CD14-positive monocyte (primary cell): ENCODE results near the gene FAM131B. TPM values are rescaled to one million over a fixed set of nuclear protein-coding genes. Genes with fewer than 3 reads are reported as not detected.

Source experiments
- DNase-seq, 3 donors: peaks; one replicate each; pipeline ENCODE4 v3.0.0-alpha.2; 2011 to 2022
- H2AFZ ChIP-seq: 2 replicates; pipeline ENCODE4 v1.6.0; 2012; ENCODE audit warnings: mild to moderate bottlenecking, low read depth, low read length, inconsistent platforms; ENCODE audit not compliant: insufficient read depth, poor library complexity, severe bottlenecking
- H3K27ac ChIP-seq, 2 donors: 1 replicate in 1 of 2; 2 replicates in 1 of 2; pipeline ENCODE4 v1.5.1; 2012 to 2013; ENCODE audit warnings: low read length in 2 of 2, control low read depth in 1 of 2, inconsistent platforms in 1 of 2, low read depth in 1 of 2, mild to moderate bottlenecking in 1 of 2
- H3K27me3 ChIP-seq, 2 donors: one replicate each; pipeline versions ENCODE4 v1.6.0 to v1.6.1; 2011 to 2013; ENCODE audit warnings: low read length in 2 of 2; ENCODE audit not compliant: control insufficient read depth in 2 of 2, insufficient read depth in 2 of 2
- H3K36me3 ChIP-seq, 2 donors: replicated peaks in 1 of 2; 1 replicate in 1 of 2; 2 replicates in 1 of 2; pipeline versions ENCODE4 v1.5.1 to v1.6.1; 2012 to 2013; ENCODE audit warnings: low read length in 2 of 2, control low read depth in 1 of 2, inconsistent platforms in 1 of 2, mild to moderate bottlenecking in 1 of 2; ENCODE audit not compliant: insufficient read depth in 2 of 2, control insufficient read depth in 1 of 2
- H3K4me1 ChIP-seq, 2 donors: 1 replicate in 1 of 2; 2 replicates in 1 of 2; pipeline versions ENCODE4 v1.5.1 to v1.6.1; 2012 to 2013; ENCODE audit warnings: low read length in 2 of 2, control low read depth in 1 of 2, inconsistent platforms in 1 of 2, mild to moderate bottlenecking in 1 of 2, moderate library complexity in 1 of 2; ENCODE audit not compliant: insufficient read depth in 2 of 2, control insufficient read depth in 1 of 2
- H3K4me2 ChIP-seq: replicated peaks from 2 replicates; pipeline ENCODE3; 2012; ENCODE audit warnings: low read length, moderate library complexity, mild to moderate bottlenecking; ENCODE audit not compliant: poor library complexity, severe bottlenecking; ENCODE audit errors: extremely low read depth
- H3K4me3 ChIP-seq, 3 experiments: fragments of 200-600 bp in 1 of 3; sonication (generic) in 1 of 3; replicated peaks in 1 of 3; 1 replicate in 2 of 3; 2 replicates in 1 of 3; pipeline ENCODE4 v1.5.1; 2011 to 2013; ENCODE audit warnings: low read length in 3 of 3, mild to moderate bottlenecking in 3 of 3, control low read depth in 2 of 3, low read depth in 2 of 3, inconsistent platforms in 1 of 3, moderate library complexity in 1 of 3
- H3K79me2 ChIP-seq: 2 replicates; pipeline ENCODE4 v1.6.0; 2012; ENCODE audit warnings: mild to moderate bottlenecking, control low read depth, inconsistent platforms, low read length, moderate library complexity; ENCODE audit not compliant: insufficient read depth
- H3K9ac ChIP-seq: 2 replicates; pipeline ENCODE4 v1.6.0; 2017; ENCODE audit warnings: low read length, mild to moderate bottlenecking; ENCODE audit not compliant: insufficient read depth, poor library complexity, severe bottlenecking
- H3K9me3 ChIP-seq, 2 donors: replicated peaks in 1 of 2; 1 replicate in 1 of 2; 2 replicates in 1 of 2; pipeline versions ENCODE4 v1.5.1 to v1.6.1; 2012 to 2013; ENCODE audit warnings: low read length in 2 of 2, control low read depth in 1 of 2; ENCODE audit not compliant: control insufficient read depth in 1 of 2, insufficient read depth in 1 of 2
- H4K20me1 ChIP-seq: 2 replicates; pipeline ENCODE4 v1.6.0; 2012; ENCODE audit warnings: mild to moderate bottlenecking, low read length, control low read depth, moderate library complexity; ENCODE audit not compliant: insufficient read depth
- H3K27ac Mint-ChIP-seq, 7 donors: one replicate each; pipeline ENCODE4 v1.8.0; 2020; ENCODE audit warnings: mild to moderate bottlenecking in 7 of 7, mixed read lengths in 7 of 7, moderate library complexity in 6 of 7, inconsistent platforms in 2 of 7
- H3K27me3 Mint-ChIP-seq, 3 donors: one replicate each; pipeline ENCODE4 v1.8.0; 2021 to 2022; ENCODE audit warnings: low read depth in 3 of 3, mild to moderate bottlenecking in 3 of 3, mixed read lengths in 3 of 3, moderate library complexity in 3 of 3, inconsistent platforms in 1 of 3
- H3K36me3 Mint-ChIP-seq, 2 donors: one replicate each; pipeline ENCODE4 v1.8.0; 2020; ENCODE audit warnings: mixed read lengths in 2 of 2, inconsistent platforms in 1 of 2, mild to moderate bottlenecking in 1 of 2
- H3K4me1 Mint-ChIP-seq: one replicate; pipeline ENCODE4 v1.8.0; 2020; ENCODE audit warnings: mild to moderate bottlenecking, mixed read lengths
- H3K4me3 Mint-ChIP-seq, 2 donors: one replicate each; pipeline ENCODE4 v1.8.0; 2020; ENCODE audit warnings: mild to moderate bottlenecking in 2 of 2, mixed read lengths in 2 of 2, moderate library complexity in 1 of 2
- H3K9me3 Mint-ChIP-seq, 7 donors: one replicate each; pipeline ENCODE4 v1.8.0; 2020 to 2022; ENCODE audit warnings: mixed read lengths in 7 of 7, mild to moderate bottlenecking in 6 of 7, moderate library complexity in 6 of 7, inconsistent platforms in 2 of 7
- WGBS: methylation state at CpG from one replicate; pipeline ENCODE4 v1.1.5; 2013; ENCODE audit warnings: missing lambda C conversion rate; ENCODE audit not compliant: insufficient coverage; 5-methylcytosine and 5-hydroxymethylcytosine counted together
- intact Hi-C, 2 donors: fragments of 100-400 bp; cut with micrococcal nuclease; formaldehyde crosslinking; loops; one replicate each; pipeline versions ENCODE4 v1.15.0 to v1.15.1; 2023
- polyA minus RNA-seq: library from RNA; depleted of rRNA, polyadenylated mRNA; stranded (reverse); fragments of >200 nt; gene quantifications from 2 replicates; pipeline ENCODE4 v1.2.3, GENCODE V29; 2012
- polyA plus RNA-seq, 3 donors: library from polyadenylated mRNA; depleted of rRNA in 1 of 3; unstranded in 2 of 3; stranded (reverse) in 1 of 3; fragments of 300-500 nt in 2 of 3; fragments of >200 nt in 1 of 3; fragmentation: Illumina TruSeq in 2 of 3; gene quantifications; 1 replicate in 2 of 3; 2 replicates in 1 of 3; pipeline ENCODE4 v1.2.3, GENCODE V29; 2012 to 2021
- total RNA-seq, 12 experiments: library from RNA in 1 of 12; stranded (reverse) in 1 of 12; fragments of 120-200 nt in 1 of 12; gene quantifications; one replicate each; pipeline ENCODE4 v1.2.4 and lab custom pipeline; 2013 to 2026; ENCODE audit warnings: mixed read lengths in 6 of 12, inconsistent platforms in 1 of 12
- TF ChIP-seq, protein P1 (sequence below): fragments of 200-600 bp; IDR thresholded peaks from one replicate; pipeline ENCODE4 v1.8.0; 2022; ENCODE audit warnings: antibody characterized with exemption, mild to moderate bottlenecking

FAM131B gene
- 0.87 TPM for total RNA-seq (2013)
- polyA plus RNA-seq (under 1 TPM in 2 of 3 donors, not detected in 1; 0.69 to 0.72 TPM), polyA minus RNA-seq (0.69 and 0.88 TPM in 2 replicates), total RNA-seq (lab: John Stamatoyannopoulos, UW) (0.12 to 4.2 (median 1.8) reads per million in 11 experiments)

DNA sequence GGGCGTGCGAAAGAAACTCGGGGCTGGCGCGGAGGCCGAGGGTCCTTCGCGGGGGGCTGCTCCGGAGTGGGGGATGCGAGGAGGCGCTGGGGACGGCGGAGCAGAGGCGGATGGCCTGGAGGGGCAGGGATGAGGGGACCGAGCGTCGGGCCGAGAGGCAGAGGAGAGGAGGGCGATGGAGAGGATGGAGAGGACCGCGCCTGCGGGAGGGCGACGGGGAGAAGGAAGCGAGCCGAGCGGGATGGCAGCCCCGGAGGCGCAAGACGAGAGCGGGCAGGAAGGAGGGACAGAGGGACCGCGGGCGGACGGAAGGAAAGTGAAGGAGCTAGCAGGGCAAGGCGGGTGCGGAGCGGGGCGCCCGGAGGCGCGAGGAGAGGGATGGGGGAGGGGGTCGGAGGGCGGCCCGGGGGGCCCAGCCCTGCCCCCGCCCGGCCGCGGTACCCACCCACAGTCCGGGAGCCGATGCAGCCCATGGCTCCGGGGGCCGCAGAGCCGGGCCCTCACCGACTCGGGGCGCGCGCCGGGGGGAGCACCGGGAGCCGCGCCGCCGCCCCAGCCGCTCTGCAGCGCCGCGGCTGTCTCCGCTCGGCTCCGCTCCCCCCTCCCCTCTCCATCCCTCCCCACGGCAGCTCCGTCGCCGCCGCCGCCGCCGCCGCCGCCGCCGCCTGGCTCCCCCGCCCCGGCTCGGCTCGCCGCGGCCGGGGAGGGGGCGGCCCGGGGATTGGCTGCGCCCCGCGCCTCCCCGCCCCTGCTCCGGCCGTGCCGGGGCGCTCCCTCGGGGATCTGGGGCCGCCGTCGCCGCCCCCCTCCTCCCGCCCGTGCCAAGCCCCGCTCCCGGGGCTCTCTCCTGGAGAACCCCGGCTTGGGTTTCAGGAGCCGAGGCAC, at the start of gene FAM131B:
FAM131B (minus strand) TSS at position 583 of the 885 bp plus-strand sequence; CDS start at position 473, 110 bp downstream.
- Mint-ChIP-seq H3K4me1 (peaks cover 26% of the 10 kb centered on the region), H3K9me3 (peaks cover 0 to 24% (median 6%) of the 10 kb centered on the region in 7 donors), H3K27ac (no peak within 1 kb of the TSS), H3K36me3 (peaks cover 10 to 14% of the 10 kb centered on the region in 2 donors), H3K27me3 (peaks cover 53 to 65% (median 63%) of the 10 kb centered on the region in 3 donors), H3K4me3 (peak within 1 kb of the TSS; percentile 92 to 97)
- Histone ChIP-seq H3K4me3 (peak within 1 kb of the TSS; percentile 28 to 77 (median 46)), H3K27me3 (peaks cover 32 to 49% of the 10 kb centered on the region in 2 donors), H3K9me3 (no peaks in the 10 kb centered on the region), H3K4me2 (peak within 1 kb of the TSS; percentile 87), H3K9ac (peak within 1 kb of the TSS; percentile 32), H2AFZ (peak within 1 kb of the TSS; percentile 75), H3K36me3 (no peaks in the 10 kb centered on the region), H3K27ac (no peak within 1 kb of the TSS), H3K4me1 (peaks cover 15 to 27% of the 10 kb centered on the region in 2 donors), H3K79me2 (no peaks in the 10 kb centered on the region), H4K20me1 (no peaks in the 10 kb centered on the region)
- intact Hi-C loops: loop anchor here in 1 of 2 donors (10.0 kb wide), 1 partner anchor 52 kb away; no protein-coding TSS in a partner anchor
- TF ChIP-seq, protein P1, sequence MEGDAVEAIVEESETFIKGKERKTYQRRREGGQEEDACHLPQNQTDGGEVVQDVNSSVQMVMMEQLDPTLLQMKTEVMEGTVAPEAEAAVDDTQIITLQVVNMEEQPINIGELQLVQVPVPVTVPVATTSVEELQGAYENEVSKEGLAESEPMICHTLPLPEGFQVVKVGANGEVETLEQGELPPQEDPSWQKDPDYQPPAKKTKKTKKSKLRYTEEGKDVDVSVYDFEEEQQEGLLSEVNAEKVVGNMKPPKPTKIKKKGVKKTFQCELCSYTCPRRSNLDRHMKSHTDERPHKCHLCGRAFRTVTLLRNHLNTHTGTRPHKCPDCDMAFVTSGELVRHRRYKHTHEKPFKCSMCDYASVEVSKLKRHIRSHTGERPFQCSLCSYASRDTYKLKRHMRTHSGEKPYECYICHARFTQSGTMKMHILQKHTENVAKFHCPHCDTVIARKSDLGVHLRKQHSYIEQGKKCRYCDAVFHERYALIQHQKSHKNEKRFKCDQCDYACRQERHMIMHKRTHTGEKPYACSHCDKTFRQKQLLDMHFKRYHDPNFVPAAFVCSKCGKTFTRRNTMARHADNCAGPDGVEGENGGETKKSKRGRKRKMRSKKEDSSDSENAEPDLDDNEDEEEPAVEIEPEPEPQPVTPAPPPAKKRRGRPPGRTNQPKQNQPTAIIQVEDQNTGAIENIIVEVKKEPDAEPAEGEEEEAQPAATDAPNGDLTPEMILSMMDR: no peak
- DNase-seq: no peak
- WGBS: under 1% methylated on average over 92 of the region's 112 CpGs

DNA sequence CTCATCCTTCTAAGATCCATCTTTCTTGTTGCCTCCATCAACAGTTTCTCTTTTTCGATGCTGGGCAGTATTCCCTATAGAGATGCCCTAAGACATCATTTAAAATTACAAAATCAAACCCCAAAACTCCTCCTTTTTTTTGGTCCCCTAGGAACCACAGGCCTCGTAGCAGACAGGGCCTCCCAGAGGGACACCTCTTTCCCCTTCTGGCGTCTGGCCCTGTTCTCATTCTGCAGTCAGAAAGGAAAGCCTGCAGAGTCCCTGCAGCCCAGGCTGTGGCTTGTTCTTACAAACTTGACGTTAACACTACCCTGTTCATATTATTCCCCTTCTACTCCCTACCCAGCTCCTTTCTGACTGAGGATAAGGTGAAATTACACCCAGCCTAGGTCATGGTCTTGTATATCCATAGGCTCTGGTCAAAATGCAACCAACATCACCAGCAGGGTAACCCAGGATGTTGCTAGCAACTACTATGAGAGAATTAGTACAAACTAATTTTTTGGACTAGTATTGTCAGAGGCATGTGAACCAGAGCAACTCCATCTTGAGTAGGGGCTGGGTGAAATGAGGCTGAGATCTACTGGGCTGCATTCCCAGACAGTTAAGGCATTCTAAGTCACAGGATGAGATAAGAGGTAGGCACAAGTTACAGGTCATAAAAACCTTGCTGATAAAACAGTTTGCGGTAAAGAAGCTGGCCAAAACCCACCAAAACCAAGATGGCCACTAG, 49.6 kb upstream of the FAM131B start:
- H3K36me3 Mint-ChIP-seq: no peaks in the 10 kb centered on the region
- no peaks in the 10 kb centered on the region for H3K9me3 ChIP-seq
- H4K20me1 ChIP-seq: no peaks in the 10 kb centered on the region
- WGBS: 19% methylated on average over 3 of the region's 5 CpGs
- TF ChIP-seq, protein P1: no peak
- peak overlapping the region in 1 of 2 donors; percentile 80 for H3K27ac ChIP-seq
- H3K27me3 ChIP-seq: no peaks in the 10 kb centered on the region
- intact Hi-C loops: loop anchor here in 1 of 2 donors (10.0 kb wide), 3 partner anchors 47 to 167 kb away; partner anchors contain the start of gene FAM131B
- H3K9ac ChIP-seq: no peak overlapping the region
- H3K36me3 ChIP-seq: no peaks in the 10 kb centered on the region
- H3K4me3 ChIP-seq: peak overlapping the region in 1 of 3 experiments; percentile 68
- no peak for DNase-seq
- peaks cover 62% of the 10 kb centered on the region for H3K79me2 ChIP-seq
- H3K4me1 Mint-ChIP-seq: peaks cover 86% of the 10 kb centered on the region
- peaks cover 0 to 3% (median 0%) of the 10 kb centered on the region in 3 donors for H3K27me3 Mint-ChIP-seq
- H2AFZ ChIP-seq: no peak overlapping the region
- peaks cover 67 to 92% of the 10 kb centered on the region in 2 donors for H3K4me1 ChIP-seq
- H3K9me3 Mint-ChIP-seq: peaks cover 0 to 4% (median 0%) of the 10 kb centered on the region in 7 donors
- peak overlapping the region; percentile 87 to 96 (median 89) for H3K27ac Mint-ChIP-seq
- H3K4me3 Mint-ChIP-seq: peak overlapping the region in 1 of 2 donors; percentile 57
- H3K4me2 ChIP-seq: peak overlapping the region; percentile 12
